PC-3 (cell line): Measurements from ENCODE around the gene GNPDA2.

Experiments
- CTCF ChIP-seq: fragments of 300-600 bp; sonication (generic); conservative IDR thresholded peaks from 2 replicates; pipeline ENCODE4 v1.5.1; 2017; ENCODE audit warnings: antibody characterized with exemption, low read depth, mild to moderate bottlenecking, low read length
- EZH2 ChIP-seq: fragments of 300-600 bp; sonication (generic); IDR thresholded peaks from one replicate; pipeline ENCODE4 v1.6.1; 2017; ENCODE audit warnings: antibody characterized with exemption, mild to moderate bottlenecking, low read length; ENCODE audit not compliant: unreplicated experiment

- TF ChIP-seq CTCF = no peak
- TF ChIP-seq EZH2 = no peak
Observed at GRCh38 chr4:44772340-44772739, 46.0 kb upstream of the GNPDA2 start.
